Measurements from ENCODE around the gene NRXN2.
A peak's percentile ranks its signal among the peaks of the same experiment; 100 is the strongest.
"Not testable (repeated sequence)": the region's sequence is repeated elsewhere in the genome, so short reads cannot be mapped to it uniquely, and the experiment has no call there.

The NRXN2 gene

DNA sequence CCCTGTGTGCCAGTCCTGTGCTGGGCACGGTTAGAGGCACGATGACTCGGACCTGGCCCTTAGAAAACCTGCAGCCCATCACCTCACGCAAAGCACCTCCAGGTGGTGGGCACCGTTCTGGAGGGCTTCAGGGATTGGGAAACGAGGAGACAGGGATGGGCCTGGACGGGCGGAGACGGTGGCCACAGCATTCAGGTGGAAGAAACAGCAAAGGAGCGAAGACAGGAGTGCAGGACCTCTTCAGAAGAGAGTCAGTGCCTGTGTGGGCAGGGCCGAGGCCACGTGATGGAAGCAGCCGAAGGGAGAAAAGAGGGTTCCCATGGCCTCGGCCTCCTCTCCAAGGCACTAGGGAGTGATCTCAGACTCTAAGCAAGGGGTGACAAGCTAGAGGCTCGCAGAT lies 140.1 kb downstream of the NRXN2 start:
- DNase-seq = no peak

DNA sequence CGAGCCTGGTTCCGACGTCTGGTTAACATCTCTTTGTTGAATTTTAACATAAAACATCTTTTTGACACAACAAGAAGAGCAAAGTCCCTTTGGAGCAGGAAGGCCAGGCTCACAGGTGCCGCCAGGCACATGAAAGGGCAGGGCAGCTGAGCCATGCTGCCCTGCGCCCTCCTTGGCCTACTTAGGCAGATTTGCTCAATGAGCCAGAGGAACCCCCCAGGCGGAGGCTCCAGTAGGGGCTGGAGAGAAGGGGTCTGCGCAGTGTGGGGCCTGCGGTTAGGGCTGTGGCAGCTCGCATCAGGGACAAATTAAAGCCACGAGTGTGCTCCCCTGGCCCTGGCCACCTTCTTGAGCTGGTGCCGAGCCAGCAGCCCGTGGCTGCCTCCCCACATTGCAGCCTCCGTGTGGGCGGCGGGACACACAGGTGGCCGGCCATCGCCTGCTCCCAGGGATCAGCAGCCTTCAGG lies 141.9 kb downstream of the NRXN2 start:
- no peak for DNase-seq

DNA sequence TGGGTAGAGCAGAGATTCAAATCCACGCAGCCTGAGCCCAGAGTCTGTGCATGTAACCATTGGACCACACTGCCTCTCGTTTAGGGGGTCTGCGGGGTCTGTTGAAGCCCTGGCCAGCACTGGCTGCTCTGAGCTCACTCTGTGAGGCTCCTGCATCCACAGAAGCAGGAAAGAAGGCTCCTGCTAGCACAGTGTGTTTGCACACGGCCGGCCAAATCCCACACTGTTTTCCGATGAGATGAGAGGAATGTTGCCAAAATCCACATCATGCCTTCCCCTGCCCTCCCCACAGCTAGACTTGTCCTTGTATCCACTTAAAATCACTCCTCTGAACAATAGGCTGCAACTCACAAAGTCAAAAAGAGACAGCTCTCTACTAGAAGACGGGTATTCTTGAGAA lies 142.6 kb downstream of the NRXN2 start:
- no peak for DNase-seq

DNA sequence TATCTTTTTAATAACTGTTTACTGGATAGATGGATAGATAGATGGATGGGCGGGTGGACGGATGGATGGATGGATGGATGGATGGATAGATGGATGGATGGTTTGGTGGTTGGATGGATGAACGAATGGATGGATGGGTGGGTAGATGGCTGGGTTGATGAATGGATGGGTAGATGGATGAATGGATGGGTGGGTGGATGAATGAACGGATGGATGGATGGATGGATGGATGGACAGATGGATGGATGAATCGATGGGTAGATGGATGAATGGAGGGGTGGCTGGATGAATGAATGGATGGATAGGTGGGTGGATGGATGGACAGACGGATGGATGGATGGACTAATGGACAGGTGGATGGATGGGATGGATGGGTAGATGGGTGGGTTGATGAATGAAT lies 145.8 kb downstream of the NRXN2 start:
- DNase-seq = no peak

DNA sequence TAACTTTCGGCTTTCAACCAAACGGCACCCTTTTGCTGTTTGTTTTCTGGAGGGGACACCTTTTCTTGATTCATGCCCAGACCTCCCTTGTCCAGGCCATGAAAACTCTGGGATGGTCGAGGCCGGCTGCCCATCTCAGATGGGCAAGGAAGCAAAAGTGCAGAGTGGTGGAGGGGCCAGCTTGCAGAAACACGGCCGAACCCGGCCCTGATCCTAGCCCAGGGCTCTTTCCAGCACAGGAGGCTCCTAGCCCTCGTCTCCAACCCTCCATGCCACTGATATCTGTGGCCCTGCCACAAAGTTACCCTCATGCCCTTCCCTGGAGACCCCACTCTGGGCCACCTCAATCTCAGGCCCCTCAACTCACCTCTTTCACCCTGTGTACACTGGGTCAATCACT lies 150.9 kb downstream of the NRXN2 start:
- DNase-seq = no peak

DNA sequence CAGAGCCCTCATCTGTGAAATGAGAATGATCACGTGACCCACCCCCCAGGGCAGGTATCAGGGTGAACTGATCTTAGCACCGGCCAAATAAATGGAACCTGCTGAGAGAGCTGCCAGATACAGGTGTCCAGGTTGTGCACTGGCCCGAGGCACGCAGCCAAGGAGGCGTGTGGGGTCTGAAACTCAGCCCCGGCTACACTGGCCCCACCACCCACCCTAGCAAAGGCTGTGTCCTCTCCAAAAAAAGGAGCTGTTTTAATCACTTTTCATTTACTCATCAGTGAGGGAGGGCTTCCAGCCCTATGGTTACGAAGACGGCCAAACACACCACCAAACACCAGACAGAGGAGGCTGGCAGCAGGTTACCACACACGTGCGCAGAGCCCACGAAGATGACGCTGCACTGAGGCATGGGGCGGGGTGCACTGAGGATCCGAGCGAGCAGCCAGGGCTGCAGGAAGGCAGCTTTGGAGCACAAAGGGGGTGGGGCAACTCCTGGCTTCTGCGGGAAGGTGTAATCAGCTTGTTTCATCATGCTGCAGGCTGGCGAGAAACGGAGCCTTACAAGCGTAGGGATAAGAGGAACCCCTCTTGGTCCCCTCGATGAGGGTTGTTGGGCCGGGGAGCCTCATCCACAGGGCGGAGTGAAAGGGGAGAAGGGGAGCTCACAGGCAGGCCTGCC lies 151.4 kb downstream of the NRXN2 start:
- DNase-seq = no peak

DNA sequence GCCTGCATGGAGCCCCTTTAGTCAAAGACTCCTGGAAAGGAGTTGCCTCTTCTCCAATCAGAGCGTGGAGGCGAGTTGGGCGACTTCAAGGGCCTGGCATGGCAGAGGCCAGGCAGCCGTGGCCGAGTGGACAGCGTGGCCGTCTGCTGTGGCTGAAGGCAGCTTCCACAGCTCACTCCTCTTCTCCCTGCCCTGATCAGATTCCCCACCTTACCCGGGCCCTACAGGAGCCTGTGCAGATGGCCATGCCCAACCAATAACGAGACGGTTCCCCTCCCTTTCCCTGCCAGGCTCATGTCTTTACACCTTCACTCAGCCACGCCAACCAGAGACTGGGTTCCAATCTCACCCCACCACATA lies 152.0 kb downstream of the NRXN2 start:
- no peak for DNase-seq

DNA sequence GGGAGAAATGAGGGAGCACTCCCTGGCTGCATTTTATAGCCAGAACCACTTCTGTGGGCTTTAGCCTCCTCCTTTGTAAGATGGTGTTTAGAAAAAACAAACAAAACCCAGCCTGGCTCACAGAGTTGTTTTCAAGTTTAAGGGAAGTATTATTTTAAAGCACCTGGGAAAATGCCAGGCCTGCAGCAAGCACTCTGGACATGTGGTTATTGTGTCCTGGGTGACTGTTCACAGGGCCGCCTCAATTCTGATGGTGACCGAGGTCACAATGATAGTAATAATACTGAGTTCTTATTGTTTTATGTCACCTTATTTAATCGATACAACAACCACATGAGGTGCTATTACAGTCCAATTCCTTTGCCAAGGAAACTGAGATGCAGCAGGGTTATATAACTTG lies 152.7 kb downstream of the NRXN2 start:
- no peak for DNase-seq

DNA sequence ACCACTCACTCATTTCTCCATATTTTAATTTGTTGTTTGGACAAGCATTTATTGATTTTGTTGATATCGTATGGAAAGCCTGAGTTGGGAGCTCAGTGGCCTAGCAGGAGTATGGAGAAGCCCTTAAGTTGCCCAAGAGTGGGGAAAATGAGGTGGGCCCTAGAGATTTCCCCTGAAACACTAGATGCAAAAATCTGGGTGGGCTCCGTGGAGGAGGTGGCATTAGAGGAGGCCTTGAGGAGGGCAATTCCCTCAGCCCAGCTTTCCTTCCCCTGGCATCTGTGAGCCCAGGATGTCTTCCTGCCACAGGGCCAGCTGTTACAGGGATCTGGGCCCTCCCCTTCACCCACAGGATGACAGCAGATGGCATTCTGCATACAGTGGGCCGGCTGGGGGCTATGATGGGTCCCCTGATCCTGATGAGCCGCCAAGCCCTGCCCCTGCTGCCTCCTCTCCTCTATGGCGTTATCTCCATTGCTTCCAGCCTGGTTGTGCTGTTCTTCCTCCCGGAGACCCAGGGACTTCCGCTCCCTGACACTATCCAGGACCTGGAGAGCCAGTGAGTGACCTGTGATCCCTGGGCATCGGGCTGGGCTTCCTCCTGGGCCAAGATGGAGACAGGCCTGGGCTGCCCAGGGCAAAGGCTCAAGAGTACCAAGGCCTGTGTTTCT lies 153.6 kb downstream of the NRXN2 start:
- no peak for DNase-seq

DNA sequence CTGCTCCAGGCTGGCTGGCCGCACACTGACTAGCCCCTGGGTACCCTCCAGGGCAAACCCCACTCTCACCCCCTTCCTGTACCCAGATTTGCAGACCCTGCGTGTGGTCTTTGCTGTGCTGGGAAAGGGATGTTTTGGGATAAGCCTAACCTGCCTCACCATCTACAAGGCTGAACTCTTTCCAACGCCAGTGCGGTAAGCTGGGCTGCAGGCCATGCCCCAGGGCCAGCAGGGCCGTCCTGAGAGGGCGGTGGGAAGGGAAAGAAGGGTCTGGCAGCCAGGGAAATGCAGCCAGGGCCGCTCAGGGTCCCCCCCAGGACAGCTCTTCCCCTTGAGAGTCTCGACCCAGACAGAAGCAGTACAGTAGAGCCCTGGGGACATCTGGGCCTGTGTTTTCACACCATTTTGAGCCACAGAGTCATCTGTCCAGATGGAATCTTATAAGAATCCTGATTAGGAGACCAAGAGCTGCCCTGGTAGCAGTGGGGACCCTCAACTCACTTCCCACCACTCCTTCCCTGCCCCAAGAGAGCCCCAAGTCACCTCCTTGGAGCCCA lies 154.3 kb downstream of the NRXN2 start:
- DNase-seq = no peak

DNA sequence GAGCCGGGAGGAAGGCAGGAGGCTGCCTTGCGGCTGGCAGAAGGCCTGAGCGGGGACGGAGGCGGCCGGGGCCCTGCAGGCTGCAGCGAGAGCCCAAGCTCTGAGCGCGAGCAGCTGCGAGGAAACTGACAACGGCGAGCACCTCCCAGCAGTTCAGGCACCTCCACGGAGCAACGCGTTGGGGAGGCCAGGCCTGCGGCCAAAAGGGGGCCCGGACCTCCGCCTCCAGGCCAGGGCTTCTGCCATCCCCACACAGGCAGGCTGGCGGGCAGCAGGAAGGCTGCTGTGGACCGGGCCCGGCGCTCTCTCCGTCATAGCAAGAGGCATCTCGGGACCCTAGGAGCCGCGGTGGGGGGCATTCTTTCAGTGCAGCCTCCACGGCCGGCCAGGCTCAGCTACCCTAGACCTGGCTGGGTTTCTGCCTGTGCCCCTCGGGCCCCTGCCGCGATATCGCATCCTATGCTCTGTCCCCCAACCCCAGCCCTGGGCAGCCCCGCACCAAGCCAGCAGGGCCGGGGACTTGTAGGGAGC lies 154.9 kb downstream of the NRXN2 start:
- no peak for DNase-seq

DNA sequence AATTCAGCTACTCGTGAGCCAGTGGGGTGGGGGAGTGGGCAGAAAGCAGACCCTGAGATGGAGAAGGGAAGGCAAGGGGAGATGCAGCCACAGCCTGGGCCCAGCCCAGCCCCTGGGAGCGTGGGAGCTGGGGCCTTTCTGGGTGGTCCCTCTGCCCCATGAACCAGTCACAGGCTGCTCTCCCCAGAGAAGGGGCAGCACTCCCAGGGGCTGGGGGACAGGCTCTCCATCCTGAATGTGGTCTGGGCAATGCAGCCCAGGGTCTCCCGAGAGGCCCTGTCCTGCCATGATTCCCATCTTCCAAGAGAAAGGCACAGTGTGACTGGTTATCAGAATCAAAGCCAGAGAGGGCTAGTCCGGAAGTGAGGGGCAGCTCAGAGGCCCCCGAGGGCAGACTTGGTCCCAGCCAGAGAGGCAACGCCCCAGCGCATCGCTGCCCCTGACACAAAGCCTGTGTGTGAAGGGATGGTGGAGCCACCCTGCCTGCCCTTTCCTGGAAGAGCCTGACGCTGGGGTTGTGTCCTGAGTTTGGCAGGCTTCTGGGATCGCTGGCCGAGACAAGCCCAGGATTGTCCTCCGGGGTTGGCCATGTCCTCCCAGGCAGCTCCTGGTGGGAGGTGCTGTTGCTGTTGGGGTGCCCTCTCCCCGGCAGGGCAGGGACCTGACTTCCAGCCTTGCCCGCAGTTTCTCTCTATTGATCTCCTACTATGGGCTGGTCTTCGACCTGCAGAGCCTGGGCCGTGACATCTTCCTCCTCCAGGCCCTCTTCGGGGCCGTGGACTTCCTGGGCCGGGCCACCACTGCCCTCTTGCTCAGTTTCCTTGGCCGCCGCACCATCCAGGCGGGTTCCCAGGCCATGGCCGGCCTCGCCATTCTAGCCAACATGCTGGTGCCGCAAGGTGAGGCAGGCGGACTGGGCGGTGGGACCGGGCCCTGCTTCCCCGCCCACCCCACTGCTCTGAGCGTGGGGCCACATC lies 155.8 kb downstream of the NRXN2 start:
- DNase-seq = no peak

DNA sequence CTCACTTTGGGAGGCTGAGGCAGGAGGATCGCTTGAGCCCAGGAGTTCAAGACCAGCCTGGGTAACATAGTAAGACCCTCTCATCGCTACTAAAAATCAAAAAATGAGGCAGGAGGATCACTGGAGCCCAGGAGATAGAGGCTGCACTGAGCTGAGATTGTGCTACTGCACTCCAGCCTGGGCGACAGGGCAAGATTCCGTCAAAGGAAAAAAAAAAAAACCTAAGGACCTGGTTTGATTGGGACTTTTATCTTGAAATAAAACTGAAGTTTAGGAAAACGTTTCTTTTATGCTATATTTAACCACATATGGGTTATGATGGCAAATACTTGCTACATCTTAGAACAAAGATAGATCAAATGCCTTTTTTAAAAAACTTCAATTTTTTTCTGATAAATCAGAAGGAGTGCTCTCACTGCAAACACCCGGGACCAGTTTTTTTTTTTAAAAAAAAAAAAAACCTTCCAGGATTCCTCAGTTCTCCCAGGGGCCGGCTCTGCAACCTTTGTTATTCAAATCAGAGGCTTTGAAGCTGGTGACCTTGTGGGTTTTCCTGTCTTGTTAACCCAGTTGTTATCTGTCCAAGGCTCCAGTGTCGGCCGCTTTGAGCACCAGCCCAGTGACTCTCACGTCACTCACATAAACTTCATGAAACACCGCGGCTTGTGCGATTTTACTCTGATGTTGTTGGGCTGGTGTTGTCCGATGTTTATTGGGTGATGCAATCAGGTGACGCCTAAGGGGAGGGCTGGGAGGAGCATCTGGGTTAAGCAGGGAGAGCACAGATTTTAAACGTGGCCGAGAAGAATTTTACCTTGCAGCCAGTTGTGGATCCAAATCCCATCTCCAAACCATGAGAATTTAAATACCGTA lies 156.7 kb downstream of the NRXN2 start:
- peak; percentile 57 for DNase-seq

DNA sequence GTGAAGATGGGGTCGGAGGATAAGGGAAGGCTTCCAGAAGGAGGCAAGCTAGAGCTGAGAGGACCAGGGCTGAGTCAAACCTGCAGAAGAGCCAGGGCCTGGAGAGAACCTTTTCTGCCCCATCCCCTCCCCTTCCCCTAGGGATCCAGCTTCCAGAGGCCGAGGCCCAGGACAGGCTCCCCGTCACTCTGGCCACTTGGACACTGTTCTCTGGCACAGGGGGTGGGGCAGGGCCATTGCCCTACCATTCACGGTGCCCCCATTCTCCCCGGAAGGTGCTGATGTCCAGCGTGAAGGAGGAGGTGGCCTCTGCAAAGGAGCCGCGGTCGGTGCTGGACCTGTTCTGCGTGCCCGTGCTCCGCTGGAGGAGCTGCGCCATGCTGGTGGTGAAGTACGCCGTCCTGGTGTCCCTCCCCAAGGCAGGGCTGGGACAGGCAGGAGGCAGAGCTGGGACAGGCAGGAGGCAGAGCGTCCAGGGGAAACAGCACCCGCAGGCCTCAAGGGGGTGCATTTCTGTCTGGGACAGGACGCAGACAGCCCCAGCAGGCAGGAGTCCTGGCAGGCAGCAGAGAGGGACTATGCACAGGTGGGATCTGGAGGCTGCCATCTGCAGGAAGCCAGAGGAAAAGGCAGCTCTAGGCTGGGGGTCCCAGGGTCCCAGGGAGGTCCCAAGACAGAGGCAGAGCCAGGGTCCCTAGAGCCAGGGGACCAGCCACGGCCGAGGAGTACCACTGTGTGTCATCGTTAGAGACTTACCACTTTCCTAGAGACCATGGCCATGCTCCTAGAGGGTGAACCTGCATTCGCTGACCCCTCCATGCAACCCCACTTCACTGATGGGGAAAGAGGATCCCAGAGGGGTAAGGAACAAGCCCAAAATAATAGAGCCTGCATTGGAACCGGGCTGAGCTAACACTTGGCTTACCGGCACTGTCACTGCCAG lies 157.8 kb downstream of the NRXN2 start:
- no peak for DNase-seq

DNA sequence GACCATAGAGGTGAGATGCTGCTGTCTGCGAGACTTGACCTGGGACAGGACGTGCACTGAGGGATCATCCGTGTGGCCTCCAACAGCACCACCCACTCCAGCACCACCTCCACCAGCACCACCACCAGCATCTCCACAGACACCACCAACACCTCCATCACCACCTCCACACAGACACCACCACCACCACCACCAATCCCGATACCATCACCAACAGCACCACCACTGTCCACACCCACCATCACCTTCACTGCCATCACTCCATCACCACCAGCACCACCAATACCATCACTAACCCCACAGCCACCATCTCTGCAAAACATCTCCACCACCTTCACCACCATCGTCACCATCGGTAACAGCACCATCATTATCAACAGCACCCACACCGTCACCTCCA lies 158.6 kb downstream of the NRXN2 start:
- DNase-seq = no peak

DNA sequence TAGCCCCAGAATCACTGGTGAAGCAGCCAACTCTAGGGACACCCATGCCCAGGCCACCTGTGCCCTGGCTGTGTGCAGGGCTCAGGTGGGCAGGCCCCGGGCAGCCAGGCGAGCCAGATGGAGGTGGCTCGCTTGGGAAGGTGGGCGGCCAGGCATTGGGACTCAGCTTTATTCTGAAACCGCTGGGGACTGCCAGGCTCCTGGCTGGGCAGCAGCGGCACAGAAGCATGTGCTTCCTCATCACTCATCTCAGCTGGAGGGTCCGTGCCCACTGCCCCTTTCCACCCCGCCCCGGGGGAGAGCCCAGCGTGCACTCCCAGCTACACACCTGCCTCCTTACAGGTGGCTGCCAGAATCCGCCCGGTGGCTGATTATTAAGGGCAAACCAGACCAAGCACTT lies 159.0 kb downstream of the NRXN2 start:
- DNase-seq = no peak

DNA sequence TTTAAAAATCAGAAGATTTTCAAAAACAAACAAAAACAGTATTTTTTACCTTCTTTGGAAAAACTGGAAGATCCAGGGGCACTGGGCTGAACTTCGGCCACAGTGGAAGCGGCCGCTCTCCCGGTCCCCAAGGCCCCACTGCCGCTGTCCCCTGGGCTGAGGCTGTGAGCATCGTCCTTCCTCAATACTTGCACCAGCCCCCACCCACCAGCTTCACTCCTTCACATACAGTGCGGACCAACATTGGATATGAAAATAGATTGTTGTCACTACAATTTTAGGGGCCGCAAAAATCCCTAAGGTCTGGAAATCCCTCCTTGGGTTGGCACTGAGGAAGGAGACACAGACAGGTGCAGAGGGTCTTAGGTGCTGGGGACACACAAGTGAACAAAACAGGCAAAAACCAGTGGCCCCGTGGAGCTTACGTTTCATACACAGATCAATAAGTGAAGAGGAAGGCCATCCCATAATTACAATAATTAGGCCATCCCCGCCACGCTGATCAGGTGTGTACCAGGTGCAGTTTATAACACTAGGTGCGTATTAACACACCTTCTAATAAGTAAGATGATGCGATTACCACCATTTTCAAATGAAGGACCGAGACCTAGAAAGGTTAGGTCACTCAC lies 160.2 kb downstream of the NRXN2 start:
- DNase-seq = no peak

DNA sequence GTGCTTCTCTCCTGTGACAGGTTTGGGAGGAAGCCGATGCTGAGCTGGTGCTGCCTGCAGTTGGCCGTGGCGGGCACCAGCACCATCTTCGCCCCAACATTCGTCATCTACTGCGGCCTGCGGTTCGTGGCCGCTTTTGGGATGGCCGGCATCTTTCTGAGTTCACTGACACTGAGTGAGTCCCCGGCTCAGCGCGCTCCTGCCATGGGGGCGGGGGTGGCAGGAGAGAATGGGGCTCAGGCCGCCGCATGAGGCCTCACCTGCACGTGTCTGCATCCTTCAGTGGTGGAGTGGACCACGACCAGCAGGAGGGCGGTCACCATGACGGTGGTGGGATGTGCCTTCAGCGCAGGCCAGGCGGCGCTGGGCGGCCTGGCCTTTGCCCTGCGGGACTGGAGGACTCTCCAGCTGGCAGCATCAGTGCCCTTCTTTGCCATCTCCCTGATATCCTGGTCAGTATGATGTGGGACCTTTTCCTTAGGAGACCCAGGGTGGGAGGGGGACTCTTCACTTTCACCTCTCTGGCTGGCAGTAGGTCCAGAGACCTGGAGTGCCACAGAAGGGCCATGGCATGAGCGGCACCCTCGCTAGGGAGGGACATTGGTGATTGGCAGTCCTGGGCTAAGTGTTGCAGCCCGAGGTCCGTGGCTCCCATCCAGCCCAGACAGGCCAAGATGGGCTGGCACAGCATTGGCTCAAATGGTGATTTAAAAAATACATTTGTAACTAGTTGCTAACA lies 160.8 kb downstream of the NRXN2 start:
- no peak for DNase-seq

DNA sequence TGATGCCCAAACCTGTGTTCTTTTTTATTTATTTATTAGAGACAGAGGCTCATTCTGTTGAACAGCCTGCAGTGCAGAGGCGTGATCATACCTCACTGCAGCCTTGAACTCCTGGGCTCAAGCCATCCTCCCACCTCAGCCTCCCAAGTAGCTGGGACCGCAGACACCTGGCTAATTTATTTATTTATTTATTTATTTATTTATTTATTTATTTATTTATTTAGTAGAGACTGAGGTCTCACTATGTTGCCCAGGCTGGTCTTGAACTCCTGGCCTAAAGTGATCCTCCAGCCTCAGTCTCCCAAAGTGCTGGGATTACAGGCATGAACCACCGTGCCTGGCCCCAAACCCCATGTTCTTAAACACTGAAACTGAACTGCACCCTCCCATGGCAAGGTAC lies 161.6 kb downstream of the NRXN2 start:
- not testable (repeated sequence) for DNase-seq

DNA sequence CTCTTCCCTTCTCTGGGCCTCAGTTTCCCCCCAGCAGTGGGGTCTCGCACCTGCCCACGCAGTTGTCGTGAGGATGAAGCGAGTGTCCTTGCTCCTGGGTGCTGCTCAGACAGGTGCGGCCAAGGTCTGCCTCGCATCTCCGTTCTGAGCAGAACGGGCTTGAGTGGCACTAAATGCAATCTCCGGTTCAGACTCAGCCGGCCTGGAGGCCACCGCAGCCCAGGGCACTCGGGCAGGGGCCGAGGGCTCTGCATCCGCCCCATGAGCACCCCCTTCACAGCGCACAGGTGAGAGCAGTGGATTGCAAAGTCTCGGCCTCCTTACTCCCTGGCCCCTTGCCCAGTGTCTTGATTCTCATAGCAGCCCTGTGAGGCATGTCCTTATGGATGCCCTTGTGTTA lies 162.1 kb downstream of the NRXN2 start:
- DNase-seq = no peak

Measured in EL (cell line).